Uterus (tissue), 2 donors: Measurements from ENCODE around the gene STARD8.

Experiments used
- CTCF ChIP-seq, 4 experiments: fragments of 200-600 bp in 2 of 4; fragments of 450-650 bp in 2 of 4; sonication (generic) in 2 of 4; IDR thresholded peaks; one replicate each; pipeline ENCODE4 v1.5.1; 2016 to 2019; ENCODE audit warnings: antibody characterized with exemption in 4 of 4, mild to moderate bottlenecking in 2 of 4, moderate library complexity in 1 of 4
- POLR2A ChIP-seq, 2 donors: fragments of 450-650 bp; IDR thresholded peaks; one replicate each; pipeline ENCODE4 v1.6.1; 2016; ENCODE audit warnings: antibody characterized with exemption in 2 of 2, mild to moderate bottlenecking in 1 of 2, moderate library complexity in 1 of 2

- TF ChIP-seq CTCF (IDR thresholded peaks at IDR 0.05): no peak
- TF ChIP-seq POLR2A (IDR thresholded peaks at IDR 0.05): no peak
Observed at GRCh38 chrX:68677998-68678397, 30.5 kb downstream of the STARD8 start.
